Lung microvascular endothelial cell (primary cell): ENCODE results near the gene DENND2D. TPM values are rescaled to one million over a fixed set of nuclear protein-coding genes. Genes with fewer than 3 reads are reported as not detected.
A peak's percentile ranks its signal among the peaks of the same experiment; 100 is the strongest.

ENCODE experiments used
- DNase-seq, 2 donors: peaks; one replicate each; pipeline versions ENCODE4 v3.0.0 to v3.0.0-alpha.2; 2010; ENCODE audit warnings: low read depth in 2 of 2
- total RNA-seq: library from RNA; depleted of rRNA; stranded (reverse); fragments of >200 nt; gene quantifications from 2 replicates; pipeline ENCODE4 v1.2.1, GENCODE V29; 2014

The DENND2D gene
- total RNA-seq, result 0.65 and 1.4 TPM in 2 replicates

- DNase-seq, result no peak
Measured at GRCh38 chr1:111199881-111200801, at the start of gene DENND2D. DENND2D (minus strand) TSS chr1:111200646; CDS start chr1:111200459, 187 bp downstream.

- DNase-seq, result no peak
Measured at GRCh38 chr1:111249960-111250359, 49.5 kb upstream of the DENND2D start.

GRCh38 chr1:111247125-111247838 lies 46.8 kb upstream of the DENND2D start:
- no peak for DNase-seq

GRCh38 chr1:111242805-111243523 lies 42.5 kb upstream of the DENND2D start:
- peak; percentile 4 to 29 for DNase-seq

GRCh38 chr1:111241797-111242196 lies 41.4 kb upstream of the DENND2D start:
- no peak for DNase-seq

GRCh38 chr1:111238056-111238795 lies 37.8 kb upstream of the DENND2D start:
- DNase-seq, result no peak

GRCh38 chr1:111236806-111237205 lies 36.4 kb upstream of the DENND2D start:
- DNase-seq, result no peak

- no peak for DNase-seq
Measured at GRCh38 chr1:111236379-111236778, 35.9 kb upstream of the DENND2D start.

GRCh38 chr1:111234866-111235265 lies 34.4 kb upstream of the DENND2D start:
- no peak for DNase-seq

- DNase-seq, result no peak
Measured at GRCh38 chr1:111234258-111234657, 33.8 kb upstream of the DENND2D start.

GRCh38 chr1:111232134-111232533 lies 31.7 kb upstream of the DENND2D start:
- no peak for DNase-seq

- no peak for DNase-seq
Measured at GRCh38 chr1:111228748-111229126, 28.3 kb upstream of the DENND2D start.

GRCh38 chr1:111227851-111228747 lies 27.7 kb upstream of the DENND2D start:
- peak; percentile 13 to 60 for DNase-seq

GRCh38 chr1:111227434-111227833 lies 27.0 kb upstream of the DENND2D start, which contains the start of gene CHI3L2:
CHI3L2 (plus strand) TSS chr1:111227713; CDS start chr1:111227730, 17 bp downstream.
- DNase-seq, result no peak

- no peak for DNase-seq
Measured at GRCh38 chr1:111225717-111226400, 25.4 kb upstream of the DENND2D start.

GRCh38 chr1:111225091-111225490 lies 24.6 kb upstream of the DENND2D start:
- no peak for DNase-seq

- DNase-seq, result no peak
Measured at GRCh38 chr1:111223126-111223685, 22.8 kb upstream of the DENND2D start.

- peak; percentile 51 to 75 for DNase-seq
Measured at GRCh38 chr1:111222308-111223125, 22.1 kb upstream of the DENND2D start.
